Epithelial cell of esophagus (primary cell): ENCODE results near the gene SORCS2.

ENCODE experiments used
- DNase-seq: peaks from one replicate; pipeline ENCODE4 v3.0.0; 2010; ENCODE audit warnings: low read depth
- H3K4me3 ChIP-seq: 2 replicates; pipeline ENCODE4 v1.5.1; 2011; ENCODE audit warnings: mild to moderate bottlenecking, low read length, control low read depth
- CTCF ChIP-seq: IDR thresholded peaks from 2 replicates; pipeline ENCODE4 v1.5.1; 2011; ENCODE audit warnings: low read depth, mild to moderate bottlenecking, low read length, control low read depth, inconsistent platforms; ENCODE audit not compliant: insufficient read depth; ENCODE audit errors: missing control alignments

Gene SORCS2

GRCh38 chr4:7485096-7485495 lies 292.8 kb downstream of the SORCS2 start:
- no peak for TF ChIP-seq CTCF
- H3K4me3 ChIP-seq: no peak overlapping the region
- DNase-seq: no peak

GRCh38 chr4:7486101-7486500 lies 293.8 kb downstream of the SORCS2 start:
- H3K4me3 ChIP-seq: no peak overlapping the region
- DNase-seq: no peak
- no peak for TF ChIP-seq CTCF

- no peak for DNase-seq
- no peak overlapping the region for H3K4me3 ChIP-seq
- TF ChIP-seq CTCF: no peak
Measured at GRCh38 chr4:7487502-7487901, 295.2 kb downstream of the SORCS2 start.

- H3K4me3 ChIP-seq: no peak overlapping the region
- no peak for TF ChIP-seq CTCF
- no peak for DNase-seq
Measured at GRCh38 chr4:7487998-7488671, 295.8 kb downstream of the SORCS2 start.

- TF ChIP-seq CTCF: no peak
- no peak for DNase-seq
Measured at GRCh38 chr4:7491915-7492314, 299.6 kb downstream of the SORCS2 start.

GRCh38 chr4:7498446-7499200 lies 306.3 kb downstream of the SORCS2 start:
- no peak for DNase-seq
- H3K4me3 ChIP-seq: no peak overlapping the region
- no peak for TF ChIP-seq CTCF

More at GRCh38 chr4:7491915-7492314, 299.6 kb downstream of the SORCS2 start:
- H3K4me3 ChIP-seq: no peak overlapping the region

- H3K4me3 ChIP-seq: no peak overlapping the region
- no peak for TF ChIP-seq CTCF
- DNase-seq: no peak
Measured at GRCh38 chr4:7499661-7500060, 307.3 kb downstream of the SORCS2 start.
